A673 (cell line): ENCODE results near the gene IFNLR1. TPM values are rescaled to one million over a fixed set of nuclear protein-coding genes. Genes with fewer than 3 reads are reported as not detected.

ENCODE experiments used
- BruUV-seq: library from RNA; stranded (reverse); fragments of 400-500 nt; replicated peaks from 2 replicates; lab custom pipeline; 2021; lab: Mats Ljungman, UMichigan
- CTCF ChIA-PET: fragments of 300-600 bp; sonication (Branson Sonifier 250); formaldehyde crosslinking; loops from one replicate; lab custom pipeline; 2022; ENCODE audit warnings: antibody characterized with exemption; lab: Charles Lee
- POLR2A ChIA-PET: fragments of 300-600 bp; sonication (Branson Sonifier 250); formaldehyde crosslinking; loops from one replicate; lab custom pipeline; 2022; ENCODE audit warnings: antibody characterized with exemption; ENCODE audit not compliant: low non-redundant PET; lab: Charles Lee
- DNase-seq: peaks from one replicate; pipeline ENCODE4 v3.0.0-alpha.2; 2015; ENCODE audit warnings: low spot score
- H3K27ac ChIP-seq: fragments of 200-600 bp; sonication (generic); 2 replicates; pipeline ENCODE4 v1.5.1; 2016; ENCODE audit warnings: mixed run types, low read depth, mild to moderate bottlenecking, mixed read lengths, antibody characterized with exemption, low read length; ENCODE audit not compliant: poor library complexity, severe bottlenecking
- H3K27me3 ChIP-seq: fragments of 200-600 bp; sonication (generic); replicated peaks from 2 replicates; pipeline ENCODE4 v1.6.1; 2017; ENCODE audit warnings: mixed run types, low read depth, mild to moderate bottlenecking, mixed read lengths, antibody characterized with exemption, low read length; ENCODE audit not compliant: insufficient read depth, poor library complexity
- H3K36me3 ChIP-seq: fragments of 200-600 bp; sonication (generic); 2 replicates; pipeline ENCODE4 v1.6.1; 2016; ENCODE audit warnings: mixed run types, mild to moderate bottlenecking, mixed read lengths, antibody characterized with exemption, low read length; ENCODE audit not compliant: insufficient read depth, poor library complexity, severe bottlenecking
- H3K4me1 ChIP-seq: fragments of 200-600 bp; sonication (generic); 2 replicates; pipeline ENCODE4 v1.6.1; 2017; ENCODE audit warnings: mixed run types, mild to moderate bottlenecking, mixed read lengths, antibody characterized with exemption, low read length; ENCODE audit not compliant: insufficient read depth, poor library complexity, severe bottlenecking
- H3K4me3 ChIP-seq: fragments of 200-600 bp; sonication (generic); 2 replicates; pipeline ENCODE4 v1.5.1; 2016; ENCODE audit warnings: low read depth, mixed run types, mild to moderate bottlenecking, mixed read lengths, low read length; ENCODE audit not compliant: poor library complexity, severe bottlenecking
- H3K9me3 ChIP-seq: fragments of 200-600 bp; sonication (generic); 2 replicates; pipeline ENCODE4 v1.6.1; 2016; ENCODE audit warnings: mixed run types, low read depth, mild to moderate bottlenecking, mixed read lengths, antibody characterized with exemption, low read length; ENCODE audit not compliant: poor library complexity, severe bottlenecking
- CTCF ChIP-seq: fragments of 300-800, 200-600 bp; sonication (generic); conservative IDR thresholded peaks from 2 replicates; pipeline ENCODE4 v1.5.1; 2017; ENCODE audit warnings: low read depth, mild to moderate bottlenecking, antibody characterized with exemption, low read length, moderate library complexity, mixed read lengths
- EZH2 ChIP-seq: fragments of 200-600 bp; sonication (generic); IDR thresholded peaks from 2 replicates; pipeline ENCODE4 v1.6.1; 2017; ENCODE audit warnings: borderline replicate concordance, low read depth, mild to moderate bottlenecking, mixed read lengths, antibody characterized with exemption, low read length; ENCODE audit not compliant: poor library complexity, severe bottlenecking
- intact Hi-C: fragments of 100-400 bp; cut with micrococcal nuclease; formaldehyde crosslinking; loops from one replicate; pipeline ENCODE4 v1.10.0; 2022; ENCODE audit not compliant: unreplicated experiment
- total RNA-seq: library from RNA; stranded (reverse); gene quantifications from 2 replicates; pipeline ENCODE4 v1.2.3, GENCODE V29; 2021

Gene IFNLR1
- total RNA-seq, 1 experiment from 2014 or later: 2.0 TPM

GRCh38 chr1:24111996-24112779, 74.9 kb downstream of the IFNLR1 start, which contains the start of gene MYOM3:
MYOM3 (minus strand) TSS chr1:24112135; CDS start chr1:24108636, 3,499 bp downstream.
- no peaks in the 10 kb centered on the region for H3K27me3 ChIP-seq
- H3K9me3 ChIP-seq: no peaks in the 10 kb centered on the region
- no peak within 1 kb of the TSS for H3K27ac ChIP-seq
- BruUV-seq: no TSS peak
- peak within 1 kb of the TSS; percentile 9 for H3K4me3 ChIP-seq
- H3K36me3 ChIP-seq: no peaks in the 10 kb centered on the region
- DNase-seq: peak; percentile 58
- intact Hi-C loops: loop anchor here (2.0 kb wide), 1 partner anchor 41 kb away; no protein-coding TSS in a partner anchor
- POLR2A ChIA-PET: no interaction called here
- CTCF ChIA-PET: interaction anchor here (0.7 kb wide), 1 partner anchor 41 kb away, joined by 3 read pairs; no protein-coding TSS in a partner anchor
- TF ChIP-seq EZH2: no peak
- TF ChIP-seq CTCF: peak; percentile 61
- no peaks in the 10 kb centered on the region for H3K4me1 ChIP-seq

- BruUV-seq: no TSS peak
- H3K36me3 ChIP-seq: no peaks in the 10 kb centered on the region
- DNase-seq: no peak
- no peaks in the 10 kb centered on the region for H3K9me3 ChIP-seq
- H3K27me3 ChIP-seq: no peaks in the 10 kb centered on the region
- intact Hi-C loops: no loop called here
- TF ChIP-seq CTCF (no peak), EZH2 (no peak)
- H3K27ac ChIP-seq: no peak overlapping the region
- ChIA-PET CTCF (no interaction called here), POLR2A (no interaction called here)
- H3K4me1 ChIP-seq: no peaks in the 10 kb centered on the region
- H3K4me3 ChIP-seq: no peak overlapping the region
These were observed 75.7 kb downstream of the IFNLR1 start for GRCh38 chr1:24111262-24111995.

GRCh38 chr1:24110642-24111261, 76.3 kb downstream of the IFNLR1 start:
- ChIA-PET CTCF (no interaction called here), POLR2A (no interaction called here)
- H3K4me1 ChIP-seq: no peaks in the 10 kb centered on the region
- TF ChIP-seq CTCF (no peak), EZH2 (no peak)
- no peaks in the 10 kb centered on the region for H3K36me3 ChIP-seq
- intact Hi-C loops: no loop called here
- H3K4me3 ChIP-seq: no peak overlapping the region
- DNase-seq: no peak
- no TSS peak for BruUV-seq
- H3K27me3 ChIP-seq: no peaks in the 10 kb centered on the region
- H3K9me3 ChIP-seq: no peaks in the 10 kb centered on the region
- H3K27ac ChIP-seq: no peak overlapping the region
